Adrenal gland (tissue), 12 donors: Measurements from ENCODE around the gene WIPI1. TPM values are rescaled to one million over a fixed set of nuclear protein-coding genes. Genes with fewer than 3 reads are reported as not detected.

Experiments used
- DNase-seq, 7 donors: peaks; one replicate each; pipeline ENCODE4 v3.0.0-alpha.2; 2019 to 2020
- H3K27ac ChIP-seq, 5 donors: fragments of 200-600 bp; sonication (generic) in 4 of 5; 1 replicate in 3 of 5; 2 replicates in 2 of 5; pipeline versions ENCODE4 v1.5.1 to v1.8.0; 2016 to 2020; ENCODE audit warnings: mild to moderate bottlenecking in 1 of 5
- H3K27me3 ChIP-seq: fragments of 200-600 bp; 2 replicates; pipeline ENCODE4 v1.8.0; 2021
- H3K36me3 ChIP-seq, 2 donors: fragments of 200-600 bp; replicated peaks in 1 of 2; 1 replicate in 1 of 2; 2 replicates in 1 of 2; pipeline versions ENCODE4 v1.5.1 to v1.8.0; 2018 to 2022
- H3K4me1 ChIP-seq, 2 donors: fragments of 200-600 bp; replicated peaks in 1 of 2; 1 replicate in 1 of 2; 2 replicates in 1 of 2; pipeline versions ENCODE4 v1.5.1 to v1.8.0; 2018 to 2021
- H3K4me3 ChIP-seq, 4 donors: fragments of 200-600 bp; sonication (generic) in 3 of 4; one replicate each; pipeline ENCODE4 v1.5.1; 2016 to 2018
- H3K9me3 ChIP-seq, 3 donors: fragments of 200-600 bp; sonication (generic) in 1 of 3; replicated peaks in 1 of 3; 1 replicate in 2 of 3; 2 replicates in 1 of 3; pipeline versions ENCODE4 v1.5.1 to v1.8.0; 2016 to 2021
- POLR2A ChIP-seq, 2 donors: fragments of 450-650 bp; IDR thresholded peaks; one replicate each; pipeline ENCODE4 v1.6.1; 2017; ENCODE audit warnings: antibody characterized with exemption in 2 of 2, mild to moderate bottlenecking in 2 of 2, moderate library complexity in 1 of 2
- WGBS, 4 donors: extraction: QIAGEN DNeasy Blood & Tissue Kit in 2 of 4; methylation state at CpG; one replicate each; pipeline versions ENCODE4 v1.1.5 to v1.1.7; 2013 to 2017; 5-methylcytosine and 5-hydroxymethylcytosine counted together
- intact Hi-C, 2 donors: fragments of 100-400 bp; cut with DNase I; formaldehyde crosslinking; loops; one replicate each; pipeline versions ENCODE4 v1.14.1 to v1.15.0; 2022 to 2023
- polyA plus RNA-seq, 3 donors: library from polyadenylated mRNA; stranded (reverse); fragments of 200-250 nt in 2 of 3; fragments of 350-450 nt in 1 of 3; fragmentation: Illumina TruSeq in 1 of 3; extraction: RNeasy Lipid Tissue Mini Kit (QIAGEN cat#74804) in 1 of 3; gene quantifications; one replicate each; pipeline ENCODE4 v1.2.3, GENCODE V29; 2013 to 2014
- total RNA-seq, 9 donors: library from RNA; depleted of rRNA in 4 of 9; stranded (reverse); fragments of >200 nt in 4 of 9; fragments of 120-200 nt in 1 of 9; fragmentation: NEBNext Ultra II Directional in 1 of 9; extraction: Animal tissue kit (Norgen Biotek cat#: 25700) in 1 of 9; gene quantifications; one replicate each; pipeline versions ENCODE4 v1.1.0 to v1.2.4, GENCODE V29; 2013 to 2023
- TF ChIP-seq, protein P1 (sequence below), 6 experiments: fragments of 450-650 bp in 4 of 6; fragments of 200-600 bp in 2 of 6; sonication (generic) in 1 of 6; IDR thresholded peaks; 1 replicate in 5 of 6; 2 replicates in 1 of 6; pipeline versions ENCODE4 v1.5.1 to v1.8.0; 2016 to 2021; ENCODE audit warnings: antibody characterized with exemption in 6 of 6, mild to moderate bottlenecking in 2 of 6, moderate library complexity in 1 of 6
- donor health status: healthy with polysubstance abuse.
- donor health status: Bipolar disorder and iron deficiency.
- donor health status: DM: yes; HTN: yes; CAD: no.
- donor health status: DM: no; HTN: no; CAD: no.
- donor health status: DM: no; HTN: no; CAD: no.
- donor health status: DM: yes; HTN: yes; CAD: no.

The WIPI1 gene
- total and polyA plus RNA-seq, 12 donors: 19.3 to 148 (median 39.7) TPM

DNA sequence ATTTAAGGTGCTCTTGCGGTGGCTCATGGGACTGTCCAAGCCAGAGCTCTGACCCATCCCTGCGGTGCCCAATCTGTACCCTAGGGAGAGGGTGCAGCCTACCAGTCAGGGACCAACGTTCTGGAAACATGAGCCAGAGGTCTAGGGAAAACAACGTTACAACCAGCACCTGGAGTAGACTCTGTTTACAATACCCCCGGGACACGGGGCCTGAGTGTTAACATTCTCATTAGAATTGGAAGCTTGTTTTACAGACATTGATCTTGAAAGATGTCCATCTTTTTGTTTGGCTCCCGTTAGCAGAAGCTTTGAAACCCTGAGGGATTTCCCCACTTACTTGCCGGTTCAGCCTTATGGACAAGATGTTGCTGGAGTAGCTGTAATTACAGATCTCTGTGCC, 6.9 kb downstream of the WIPI1 start:
- H3K4me1 ChIP-seq: peaks cover 1 to 21% of the 10 kb centered on the region in 2 donors
- no peak overlapping the region for H3K4me3 ChIP-seq
- TF ChIP-seq, protein P1, sequence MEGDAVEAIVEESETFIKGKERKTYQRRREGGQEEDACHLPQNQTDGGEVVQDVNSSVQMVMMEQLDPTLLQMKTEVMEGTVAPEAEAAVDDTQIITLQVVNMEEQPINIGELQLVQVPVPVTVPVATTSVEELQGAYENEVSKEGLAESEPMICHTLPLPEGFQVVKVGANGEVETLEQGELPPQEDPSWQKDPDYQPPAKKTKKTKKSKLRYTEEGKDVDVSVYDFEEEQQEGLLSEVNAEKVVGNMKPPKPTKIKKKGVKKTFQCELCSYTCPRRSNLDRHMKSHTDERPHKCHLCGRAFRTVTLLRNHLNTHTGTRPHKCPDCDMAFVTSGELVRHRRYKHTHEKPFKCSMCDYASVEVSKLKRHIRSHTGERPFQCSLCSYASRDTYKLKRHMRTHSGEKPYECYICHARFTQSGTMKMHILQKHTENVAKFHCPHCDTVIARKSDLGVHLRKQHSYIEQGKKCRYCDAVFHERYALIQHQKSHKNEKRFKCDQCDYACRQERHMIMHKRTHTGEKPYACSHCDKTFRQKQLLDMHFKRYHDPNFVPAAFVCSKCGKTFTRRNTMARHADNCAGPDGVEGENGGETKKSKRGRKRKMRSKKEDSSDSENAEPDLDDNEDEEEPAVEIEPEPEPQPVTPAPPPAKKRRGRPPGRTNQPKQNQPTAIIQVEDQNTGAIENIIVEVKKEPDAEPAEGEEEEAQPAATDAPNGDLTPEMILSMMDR (IDR thresholded peaks at IDR 0.05): no peak
- DNase-seq: no peak
- no peaks in the 10 kb centered on the region for H3K9me3 ChIP-seq
- H3K27me3 ChIP-seq: no peaks in the 10 kb centered on the region
- H3K27ac ChIP-seq: no peak overlapping the region
- WGBS, 4 donors: 88 to 93% (median 89%) methylated on average over 5 to 8 of the region's 8 CpGs
- intact Hi-C loops: no loop called here
- peaks cover 0 to 49% of the 10 kb centered on the region in 2 donors for H3K36me3 ChIP-seq

DNA sequence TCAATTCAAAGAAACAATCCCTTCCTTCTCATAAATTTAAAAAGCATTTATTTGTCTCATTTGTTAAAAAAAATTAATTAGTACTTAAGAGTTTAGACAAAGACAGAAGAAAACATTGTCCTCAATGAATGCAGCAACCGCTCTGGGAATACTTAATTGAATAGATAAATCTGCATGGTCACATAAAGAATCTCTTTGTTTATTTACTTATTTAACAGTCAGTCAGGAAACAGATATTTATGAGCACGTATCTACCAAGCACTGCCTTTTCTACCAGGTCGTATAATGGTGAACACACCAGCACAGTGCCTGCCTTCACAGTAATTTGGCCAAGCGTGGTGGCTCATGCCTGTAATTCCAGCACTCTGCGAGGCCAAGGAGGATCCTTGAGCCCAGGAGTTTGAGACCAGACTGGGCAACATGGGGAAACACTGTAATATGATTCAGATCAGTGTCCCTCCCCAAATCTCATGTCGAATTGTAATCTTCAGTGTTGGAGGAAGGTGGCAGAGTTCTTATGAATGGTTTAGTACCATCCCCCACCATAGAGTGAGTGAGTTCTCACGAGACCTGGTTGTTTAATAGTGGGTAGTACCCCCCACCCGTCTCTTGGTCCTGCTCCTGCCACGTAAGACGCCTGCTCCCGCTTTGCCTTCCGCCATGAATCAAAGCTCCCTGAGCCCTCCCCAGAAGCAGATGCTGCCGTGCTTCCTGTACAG, 8.1 kb downstream of the WIPI1 start:
- intact Hi-C loops: no loop called here
- no peak overlapping the region for H3K4me3 ChIP-seq
- peaks cover 0 to 53% of the 10 kb centered on the region in 2 donors for H3K36me3 ChIP-seq
- no peak overlapping the region for H3K27ac ChIP-seq
- peaks cover 0 to 16% of the 10 kb centered on the region in 2 donors for H3K4me1 ChIP-seq
- TF ChIP-seq, protein P1 (IDR thresholded peaks at IDR 0.05): no peak
- TF ChIP-seq POLR2A (IDR thresholded peaks at IDR 0.05): no peak
- no peaks in the 10 kb centered on the region for H3K9me3 ChIP-seq
- no peaks in the 10 kb centered on the region for H3K27me3 ChIP-seq
- WGBS, 4 donors: 88 to 93% (median 91%) methylated on average over 13 of the region's 13 CpGs
- no peak for DNase-seq

DNA sequence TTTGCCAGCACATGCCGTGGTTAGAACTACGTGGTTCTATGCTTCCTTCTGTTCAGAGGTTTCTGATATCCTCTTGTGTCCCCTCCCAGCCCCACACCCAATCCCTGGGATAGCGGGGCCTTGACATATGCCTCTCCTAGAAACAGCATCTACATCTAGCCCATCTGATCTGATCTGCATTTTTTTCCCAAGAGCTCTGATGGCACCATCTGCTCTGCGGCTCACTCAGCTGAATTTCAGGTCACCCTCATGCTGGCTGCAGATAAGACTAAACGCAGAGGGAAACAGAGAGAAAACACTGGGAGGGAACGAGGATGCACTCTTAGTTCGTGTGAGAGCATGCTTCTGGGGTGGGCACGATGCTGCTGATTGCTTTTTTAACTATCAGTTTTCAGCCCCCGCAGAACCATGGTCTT, 10.7 kb downstream of the WIPI1 start:
- DNase-seq: no peak
- H3K4me3 ChIP-seq: no peak overlapping the region
- no peak for TF ChIP-seq POLR2A (IDR thresholded peaks at IDR 0.05)
- TF ChIP-seq, protein P1 (IDR thresholded peaks at IDR 0.05): no peak
- H3K9me3 ChIP-seq: no peaks in the 10 kb centered on the region
- no peak overlapping the region for H3K27ac ChIP-seq
- H3K4me1 ChIP-seq: peaks cover 0 to 4% of the 10 kb centered on the region in 2 donors
- H3K36me3 ChIP-seq: peaks cover 0 to 69% of the 10 kb centered on the region in 2 donors
- no peaks in the 10 kb centered on the region for H3K27me3 ChIP-seq
- intact Hi-C loops: no loop called here
- WGBS, 4 donors: 75 to 84% (median 83%) methylated on average over 9 of the region's 9 CpGs

DNA sequence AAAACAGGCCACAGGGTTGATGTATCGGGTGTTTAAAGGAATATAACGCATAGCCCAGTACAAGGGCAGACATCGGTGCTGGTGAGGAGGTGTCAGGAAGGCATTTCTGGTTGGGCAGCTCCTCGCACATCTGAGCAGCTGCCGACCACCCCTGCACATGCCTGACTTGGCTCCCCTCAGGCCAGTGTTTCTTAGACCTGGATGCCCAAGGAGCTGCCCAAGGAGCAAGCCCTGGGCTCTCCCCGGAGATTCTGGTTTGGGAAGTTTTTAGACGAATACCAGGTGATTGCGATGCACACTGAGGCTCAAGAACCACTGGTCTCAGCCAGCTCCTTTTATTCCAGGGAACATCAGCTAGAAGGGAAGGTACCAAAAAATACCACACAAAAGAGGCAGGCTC, 11.6 kb downstream of the WIPI1 start:
- Histone ChIP-seq H3K4me1 (peaks cover 0 to 9% of the 10 kb centered on the region in 2 donors), H3K36me3 (peaks cover 0 to 65% of the 10 kb centered on the region in 2 donors), H3K27me3 (no peaks in the 10 kb centered on the region), H3K4me3 (no peak overlapping the region), H3K9me3 (no peaks in the 10 kb centered on the region), H3K27ac (no peak overlapping the region)
- no peak for DNase-seq
- 89 to 97% (median 93%) methylated on average over 3 to 8 of the region's 8 CpGs for WGBS, 4 donors
- TF ChIP-seq, protein P1 (IDR thresholded peaks at IDR 0.05): no peak
- no peak for TF ChIP-seq POLR2A (IDR thresholded peaks at IDR 0.05)
- intact Hi-C loops: no loop called here
